ENCODE results near the gene PCDHGB2.
"Not testable (repeated sequence)": the region's sequence is repeated elsewhere in the genome, so short reads cannot be mapped to it uniquely, and the experiment has no call there.

The PCDHGB2 gene

DNA sequence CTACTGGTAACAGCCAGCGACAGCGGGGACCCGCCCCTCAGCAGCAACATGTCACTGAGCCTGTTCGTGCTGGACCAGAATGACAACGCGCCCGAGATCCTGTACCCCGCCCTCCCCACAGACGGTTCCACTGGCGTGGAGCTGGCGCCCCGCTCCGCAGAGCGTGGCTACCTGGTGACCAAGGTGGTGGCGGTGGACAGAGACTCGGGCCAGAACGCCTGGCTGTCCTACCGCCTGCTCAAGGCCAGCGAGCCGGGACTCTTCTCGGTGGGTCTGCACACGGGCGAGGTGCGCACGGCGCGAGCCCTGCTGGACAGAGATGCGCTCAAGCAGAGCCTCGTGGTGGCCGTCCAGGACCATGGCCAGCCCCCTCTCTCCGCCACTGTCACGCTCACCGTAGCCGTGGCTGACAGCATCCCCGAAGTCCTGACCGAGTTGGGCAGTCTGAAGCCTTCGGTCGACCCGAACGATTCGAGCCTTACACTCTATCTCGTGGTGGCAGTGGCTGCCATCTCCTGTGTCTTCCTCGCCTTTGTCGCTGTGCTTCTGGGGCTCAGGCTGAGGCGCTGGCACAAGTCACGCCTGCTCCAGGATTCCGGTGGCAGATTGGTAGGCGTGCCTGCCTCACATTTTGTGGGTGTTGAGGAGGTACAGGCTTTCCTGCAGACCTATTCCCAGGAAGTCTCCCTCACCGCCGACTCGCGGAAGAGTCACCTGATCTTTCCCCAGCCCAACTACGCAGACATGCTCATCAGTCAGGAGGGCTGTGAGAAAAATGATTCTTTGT, 34.8 kb downstream of the PCDHGB2 start:
- H2BK120ac ChIP-seq (ENCODE audit: low read depth, low read length); H2BK12ac ChIP-seq (ENCODE audit: low read length in 2 of 2); H3K9ac ChIP-seq (ENCODE audit: low read length); H3K23ac ChIP-seq (ENCODE audit: low read length in 2 of 2); H3K4me2 ChIP-seq (ENCODE audit: low read length, poor library complexity, severe bottlenecking); H3K14ac ChIP-seq (ENCODE audit: low read length in 2 of 2); H3K27me3 ChIP-seq (ENCODE audit: control insufficient read depth in 1 of 2, insufficient read depth in 1 of 2, low read length in 2 of 2); DNase-seq; H2AK5ac ChIP-seq (ENCODE audit: low read length, severe bottlenecking); H3K27ac ChIP-seq (ENCODE audit: low read length, poor library complexity, severe bottlenecking); H3K18ac ChIP-seq (ENCODE audit: low read depth in 1 of 2, low read length in 2 of 2); H4K91ac ChIP-seq (ENCODE audit: low read length); H3K4me1 ChIP-seq (ENCODE audit: control insufficient read depth, insufficient read depth, low read depth, low read length); H2BK15ac ChIP-seq (ENCODE audit: low read depth, poor library complexity, severe bottlenecking); H2AFZ ChIP-seq (ENCODE audit: low read depth, low read length); H2BK5ac ChIP-seq (ENCODE audit: low read depth, low read length, poor library complexity, severe bottlenecking); H3K4ac ChIP-seq (ENCODE audit: low read depth in 1 of 2, low read length in 2 of 2); H4K8ac ChIP-seq (ENCODE audit: low read length): not testable (repeated sequence)
- H3K9me3 ChIP-seq (ENCODE audit: control insufficient read depth, low read length) = peaks cover 66% of the 10 kb centered on the region
- peak overlapping the region in 1 of 2 experiments; percentile 8 for H3K4me3 ChIP-seq (ENCODE audit: insufficient read depth in 1 of 2, low read depth in 1 of 2, low read length in 2 of 2)
- peaks cover 19% of the 10 kb centered on the region for H3K79me1 ChIP-seq (replicated peaks; ENCODE audit: low read length, poor library complexity, severe bottlenecking)
- 95% methylated on average over 39 of the region's 53 CpGs for WGBS
- H3K36me3 ChIP-seq (ENCODE audit: control insufficient read depth in 1 of 2, insufficient read depth in 2 of 2, low read depth in 1 of 2, low read length in 2 of 2) = peaks cover 0 to 33% of the 10 kb centered on the region in 2 experiments

DNA sequence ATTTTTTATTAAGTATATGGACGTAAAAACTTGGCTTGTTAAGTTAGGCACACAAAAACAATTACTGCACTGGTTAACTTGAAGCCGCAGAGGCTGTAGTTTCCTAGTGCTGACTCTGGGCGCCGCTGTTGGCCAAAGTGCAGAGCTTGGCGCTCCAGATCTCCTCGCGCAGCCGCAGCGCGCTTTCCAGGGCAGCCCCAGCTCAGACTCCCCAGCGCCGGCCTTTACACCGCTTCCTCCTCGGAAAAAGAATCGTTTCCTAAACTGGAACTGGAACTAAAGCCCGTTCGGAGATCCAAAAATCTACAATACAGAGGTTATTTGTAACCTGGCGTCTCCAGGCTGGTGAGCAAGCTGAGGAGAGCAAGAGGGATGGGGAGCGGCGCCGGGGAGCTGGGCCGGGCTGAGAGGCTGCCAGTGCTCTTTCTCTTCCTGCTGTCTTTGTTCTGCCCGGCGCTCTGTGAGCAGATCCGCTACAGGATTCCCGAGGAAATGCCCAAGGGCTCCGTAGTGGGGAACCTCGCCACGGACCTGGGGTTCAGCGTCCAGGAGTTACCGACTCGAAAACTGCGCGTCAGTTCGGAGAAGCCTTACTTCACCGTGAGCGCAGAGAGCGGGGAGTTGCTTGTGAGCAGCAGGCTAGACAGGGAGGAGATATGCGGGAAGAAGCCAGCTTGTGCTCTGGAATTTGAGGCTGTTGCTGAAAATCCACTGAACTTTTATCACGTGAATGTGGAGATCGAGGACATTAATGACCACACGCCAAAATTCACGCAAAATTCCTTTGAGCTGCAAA, 38.2 kb downstream of the PCDHGB2 start, which contains the start of gene PCDHGB5:
PCDHGB5 (plus strand) TSS at position 192 of the 796 bp plus-strand sequence; CDS start at position 373, 181 bp downstream.
- H3K14ac ChIP-seq (ENCODE audit: low read length in 2 of 2); H3K4ac ChIP-seq (ENCODE audit: low read depth in 1 of 2, low read length in 2 of 2); H2BK12ac ChIP-seq (ENCODE audit: low read length in 2 of 2); H3K4me2 ChIP-seq (ENCODE audit: low read length, poor library complexity, severe bottlenecking); H4K91ac ChIP-seq (ENCODE audit: low read length); H2AK5ac ChIP-seq (ENCODE audit: low read length, severe bottlenecking); H4K8ac ChIP-seq (ENCODE audit: low read length); H3K27ac ChIP-seq (ENCODE audit: low read length, poor library complexity, severe bottlenecking); H2BK15ac ChIP-seq (ENCODE audit: low read depth, poor library complexity, severe bottlenecking); H2BK5ac ChIP-seq (ENCODE audit: low read depth, low read length, poor library complexity, severe bottlenecking); H3K27me3 ChIP-seq (ENCODE audit: control insufficient read depth in 1 of 2, insufficient read depth in 1 of 2, low read length in 2 of 2); H3K18ac ChIP-seq (ENCODE audit: low read depth in 1 of 2, low read length in 2 of 2); H3K23ac ChIP-seq (ENCODE audit: low read length in 2 of 2); DNase-seq; H3K4me1 ChIP-seq (ENCODE audit: control insufficient read depth, insufficient read depth, low read depth, low read length); H2BK120ac ChIP-seq (ENCODE audit: low read depth, low read length); H2AFZ ChIP-seq (ENCODE audit: low read depth, low read length): not testable (repeated sequence)
- Histone ChIP-seq H3K36me3 (ENCODE audit: control insufficient read depth in 1 of 2, insufficient read depth in 2 of 2, low read depth in 1 of 2, low read length in 2 of 2) (peaks cover 0 to 34% of the 10 kb centered on the region in 2 experiments), H3K9me3 (ENCODE audit: control insufficient read depth, low read length) (peaks cover 61% of the 10 kb centered on the region), H3K9ac (ENCODE audit: low read length) (peak within 1 kb of the TSS; percentile 65), H3K79me1 (replicated peaks; ENCODE audit: low read length, poor library complexity, severe bottlenecking) (peaks cover 21% of the 10 kb centered on the region), H3K4me3 (ENCODE audit: insufficient read depth in 1 of 2, low read depth in 1 of 2, low read length in 2 of 2) (peak within 1 kb of the TSS in 1 of 2 experiments; percentile 70)
- 90% methylated on average over 13 of the region's 43 CpGs for whole genome bisulfite sequencing

DNA sequence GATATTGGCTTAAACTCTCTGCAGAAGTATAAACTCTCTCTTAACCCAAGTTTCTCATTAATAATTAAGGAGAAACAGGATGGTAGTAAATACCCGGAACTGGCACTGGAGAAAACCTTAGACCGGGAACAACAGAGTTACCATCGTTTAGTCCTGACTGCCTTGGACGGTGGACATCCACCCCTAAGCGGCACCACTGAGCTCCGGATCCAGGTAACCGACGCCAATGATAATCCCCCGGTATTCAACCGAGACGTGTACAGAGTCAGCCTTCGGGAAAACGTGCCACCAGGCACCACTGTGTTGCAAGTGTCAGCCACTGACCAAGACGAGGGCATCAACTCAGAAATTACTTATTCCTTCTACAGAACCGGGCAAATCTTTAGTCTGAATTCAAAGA, 38.8 kb downstream of the PCDHGB2 start:
- no peak overlapping the region for H3K4ac ChIP-seq (ENCODE audit: low read depth in 1 of 2, low read length in 2 of 2)
- no peak overlapping the region for H3K18ac ChIP-seq (ENCODE audit: low read depth in 1 of 2, low read length in 2 of 2)
- no peak overlapping the region for H4K8ac ChIP-seq (ENCODE audit: low read length)
- no peaks in the 10 kb centered on the region for H3K27me3 ChIP-seq (ENCODE audit: control insufficient read depth in 1 of 2, insufficient read depth in 1 of 2, low read length in 2 of 2)
- H4K91ac ChIP-seq (ENCODE audit: low read length) = no peak overlapping the region
- peaks cover 18% of the 10 kb centered on the region for H3K79me1 ChIP-seq (replicated peaks; ENCODE audit: low read length, poor library complexity, severe bottlenecking)
- no peaks in the 10 kb centered on the region for H3K4me1 ChIP-seq (ENCODE audit: control insufficient read depth, insufficient read depth, low read depth, low read length)
- no peak overlapping the region for H3K14ac ChIP-seq (ENCODE audit: low read length in 2 of 2)
- H3K4me2 ChIP-seq (ENCODE audit: low read length, poor library complexity, severe bottlenecking) = no peak overlapping the region
- H2BK15ac ChIP-seq (ENCODE audit: low read depth, poor library complexity, severe bottlenecking) = no peak overlapping the region
- no peak overlapping the region for H3K27ac ChIP-seq (ENCODE audit: low read length, poor library complexity, severe bottlenecking)
- no peak overlapping the region for H2AK5ac ChIP-seq (ENCODE audit: low read length, severe bottlenecking)
- no peak overlapping the region for H2BK120ac ChIP-seq (ENCODE audit: low read depth, low read length)
- H2BK12ac ChIP-seq (ENCODE audit: low read length in 2 of 2) = no peak overlapping the region
- H2AFZ ChIP-seq (ENCODE audit: low read depth, low read length) = no peak overlapping the region
- H3K4me3 ChIP-seq (ENCODE audit: insufficient read depth in 1 of 2, low read depth in 1 of 2, low read length in 2 of 2) = peak overlapping the region in 1 of 2 experiments; percentile 70
- 95% methylated on average over 15 of the region's 15 CpGs for WGBS
- no peak overlapping the region for H3K23ac ChIP-seq (ENCODE audit: low read length in 2 of 2)
- H3K9ac ChIP-seq (ENCODE audit: low read length) = no peak overlapping the region
- H3K9me3 ChIP-seq (ENCODE audit: control insufficient read depth, low read length) = peaks cover 60% of the 10 kb centered on the region
- H2BK5ac ChIP-seq (ENCODE audit: low read depth, low read length, poor library complexity, severe bottlenecking) = no peak overlapping the region
- DNase-seq = no peak
- peaks cover 0 to 34% of the 10 kb centered on the region in 2 experiments for H3K36me3 ChIP-seq (ENCODE audit: control insufficient read depth in 1 of 2, insufficient read depth in 2 of 2, low read depth in 1 of 2, low read length in 2 of 2)

Data from mesenchymal stem cell (in vitro differentiated cells and primary cell).